HG03103 (cell line): Measurements from ENCODE around the gene CWC27.

Experiments used
- ATAC-seq: cut with Tn5 transposase; IDR thresholded peaks from one replicate; pipeline ENCODE4 v1.9.1; 2021; ENCODE audit warnings: low read depth; ENCODE audit not compliant: unreplicated experiment

CWC27 gene

DNA sequence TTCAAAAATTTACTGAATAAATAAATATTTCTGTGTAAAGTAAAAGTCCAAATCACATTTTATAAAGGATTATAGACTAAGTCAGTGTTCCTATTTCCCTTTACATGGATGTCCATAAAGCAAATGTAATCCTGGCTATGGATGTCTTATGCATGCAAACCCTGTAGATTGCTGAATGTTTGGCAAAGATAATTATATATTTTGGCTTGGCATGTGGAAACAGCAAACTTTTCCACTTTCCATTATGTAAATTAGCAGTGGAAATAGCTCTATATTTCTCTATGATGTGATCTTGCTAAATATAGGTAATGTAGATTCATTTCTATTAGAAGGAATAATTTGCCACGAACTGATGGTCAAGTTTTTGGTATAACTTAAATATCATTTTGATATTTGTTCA lies 66.5 kb downstream of the CWC27 start:
- no peak for ATAC-seq

DNA sequence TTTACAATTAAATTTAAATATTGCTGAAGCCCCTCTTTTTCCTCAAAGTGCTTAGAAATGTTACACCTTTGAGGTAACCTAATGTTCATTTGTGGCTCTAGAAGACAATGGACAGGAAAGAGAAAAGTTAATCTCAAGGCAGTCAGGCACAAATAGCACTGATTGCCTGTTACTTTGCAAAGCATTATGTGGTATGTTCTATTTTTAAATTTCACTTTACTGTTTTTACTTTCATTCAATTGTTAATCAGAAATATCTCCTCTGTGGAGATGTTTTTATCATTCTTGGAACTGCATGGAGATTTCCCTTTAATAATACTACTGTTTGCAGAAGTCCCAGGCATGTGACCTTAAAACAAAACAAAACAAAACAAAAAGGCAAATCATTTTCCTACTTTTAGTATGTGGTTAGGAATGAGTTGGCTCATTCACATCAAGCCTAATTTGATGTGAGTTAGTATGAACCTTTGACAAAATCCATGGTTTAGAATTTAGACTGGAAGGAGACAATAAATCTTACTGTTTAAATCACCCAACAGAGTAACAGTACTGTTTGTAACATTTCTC lies 67.5 kb downstream of the CWC27 start:
- ATAC-seq = no peak

DNA sequence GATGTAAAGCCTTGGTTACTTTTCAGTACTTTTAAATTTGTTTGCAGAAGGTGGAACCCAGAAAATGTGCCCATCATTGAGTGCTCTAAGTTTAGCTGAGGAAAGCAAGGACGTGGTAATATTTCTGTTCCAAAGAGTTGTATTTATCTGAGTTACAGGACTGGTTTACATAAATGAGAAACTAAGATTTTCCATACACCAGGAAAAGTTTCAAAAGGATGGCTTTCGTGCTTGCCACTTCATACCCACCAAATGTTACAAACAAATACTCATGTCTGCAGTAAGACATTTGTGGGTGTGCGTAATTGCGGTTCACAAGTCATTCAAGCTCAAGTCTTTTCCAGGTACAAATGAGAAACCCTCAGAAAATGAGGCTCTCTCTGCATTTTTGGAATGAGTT lies 68.1 kb downstream of the CWC27 start:
- ATAC-seq = no peak

DNA sequence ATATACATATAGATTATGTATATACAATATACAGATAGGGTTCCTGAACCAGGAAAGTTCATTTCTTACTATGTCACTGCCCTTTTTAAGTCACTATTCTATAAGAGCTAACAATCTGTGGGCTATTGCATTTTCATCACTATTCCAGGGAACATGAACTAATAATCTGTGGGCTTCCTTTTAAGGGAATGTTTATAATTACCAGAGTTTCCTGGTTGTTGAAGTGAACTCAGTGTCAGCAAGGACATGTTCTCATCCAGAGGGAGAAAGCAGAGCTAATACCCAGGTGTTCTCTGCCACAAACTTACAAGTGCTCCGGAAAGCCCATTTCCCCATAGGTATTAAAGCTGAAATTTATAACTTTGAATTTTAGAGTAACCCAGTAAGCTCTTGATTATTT lies 69.6 kb downstream of the CWC27 start:
- ATAC-seq = no peak

DNA sequence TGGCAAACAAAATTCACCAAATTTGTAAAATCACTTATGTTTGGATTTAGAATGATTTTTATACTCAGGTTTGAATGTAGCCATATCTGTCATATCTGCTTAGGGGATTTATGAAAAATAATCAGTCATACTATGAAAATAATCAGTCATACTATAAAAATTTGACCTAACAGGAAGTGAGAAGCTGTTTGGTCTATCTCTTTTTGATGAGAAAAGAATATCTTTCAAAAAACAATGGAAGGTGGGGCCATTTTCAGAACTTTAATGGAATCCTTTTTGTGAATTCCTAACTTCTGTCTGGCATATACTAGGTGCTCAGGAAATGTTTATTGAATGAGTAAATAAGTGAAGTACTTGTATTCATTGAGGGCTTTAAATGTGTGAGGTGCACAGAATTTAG lies 70.1 kb downstream of the CWC27 start:
- ATAC-seq = no peak

DNA sequence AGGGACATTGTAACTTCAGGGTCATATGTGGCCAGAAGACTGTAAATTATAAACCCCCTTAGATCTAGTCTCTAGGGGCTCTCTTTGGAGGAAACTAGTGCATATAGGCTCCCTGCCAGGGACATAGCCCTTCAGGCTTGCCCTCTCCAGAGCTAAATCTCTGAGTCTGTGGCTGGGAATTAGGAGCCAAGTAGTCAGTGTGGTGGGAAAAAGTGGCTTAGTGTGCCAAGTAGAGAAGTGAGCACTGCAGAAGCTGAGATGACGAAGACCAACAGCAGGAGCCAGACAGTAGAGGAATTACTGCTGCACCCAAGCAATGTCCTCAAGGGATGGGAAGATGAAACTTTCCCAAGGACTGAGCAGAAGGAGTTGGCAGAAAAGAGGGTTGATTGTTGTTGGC lies 71.2 kb downstream of the CWC27 start:
- no peak for ATAC-seq

DNA sequence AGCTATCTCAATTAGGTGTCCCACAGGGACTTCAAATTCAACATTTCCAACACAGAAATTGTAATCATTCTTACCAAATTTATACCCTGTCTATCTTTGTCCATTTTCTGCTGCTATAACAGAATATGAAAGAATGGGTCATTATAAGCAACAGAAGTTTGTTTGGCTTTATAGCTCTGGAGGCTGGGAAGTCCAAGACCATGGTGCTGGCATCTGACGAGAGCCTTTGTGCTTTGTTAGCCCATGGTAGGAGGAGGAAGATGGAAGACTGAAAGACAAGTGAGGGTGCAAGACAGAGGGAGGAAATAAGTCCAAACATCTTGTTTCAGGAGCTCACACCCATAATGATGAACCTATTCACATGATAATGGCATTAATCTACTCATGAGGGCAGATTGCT lies 72.2 kb downstream of the CWC27 start:
- no peak for ATAC-seq

DNA sequence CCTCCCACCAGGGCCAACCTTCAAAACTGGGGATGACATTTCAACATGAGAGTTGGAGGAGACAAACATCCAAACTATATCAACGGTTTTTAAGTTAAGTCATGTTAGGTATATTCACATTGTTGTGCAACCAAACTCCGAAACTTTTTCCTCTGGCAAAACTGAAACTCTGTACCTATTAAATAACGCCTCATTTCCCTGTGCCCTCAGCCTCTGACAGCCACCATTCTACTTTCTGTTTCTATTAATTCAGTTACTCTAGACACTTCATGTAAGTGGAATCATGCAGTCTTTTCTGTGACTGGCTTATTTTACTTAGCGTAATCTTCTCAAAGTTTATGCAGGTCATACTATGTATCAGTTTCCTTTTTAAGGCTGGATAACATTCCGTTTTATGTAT lies 85.0 kb downstream of the CWC27 start:
- ATAC-seq = no peak

DNA sequence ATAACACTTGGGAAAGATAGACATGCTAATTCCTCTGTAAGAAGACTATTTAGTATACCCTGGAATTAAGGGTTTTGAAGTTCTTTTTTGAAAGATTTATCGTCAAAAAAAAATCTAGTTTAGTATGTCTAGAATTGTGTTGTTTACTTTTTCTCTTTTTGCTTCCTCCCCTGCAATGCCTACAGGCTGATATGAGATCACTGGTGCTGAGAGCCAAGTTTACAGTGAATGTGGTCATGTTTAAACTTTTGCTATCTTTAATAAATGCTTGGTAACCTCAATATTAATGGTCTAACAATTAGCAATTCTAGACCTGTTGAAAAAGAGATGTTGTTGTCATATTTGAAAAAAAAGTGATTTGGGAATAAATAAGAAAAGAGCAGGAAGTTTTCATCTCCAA lies 86.1 kb downstream of the CWC27 start:
- ATAC-seq = no peak

DNA sequence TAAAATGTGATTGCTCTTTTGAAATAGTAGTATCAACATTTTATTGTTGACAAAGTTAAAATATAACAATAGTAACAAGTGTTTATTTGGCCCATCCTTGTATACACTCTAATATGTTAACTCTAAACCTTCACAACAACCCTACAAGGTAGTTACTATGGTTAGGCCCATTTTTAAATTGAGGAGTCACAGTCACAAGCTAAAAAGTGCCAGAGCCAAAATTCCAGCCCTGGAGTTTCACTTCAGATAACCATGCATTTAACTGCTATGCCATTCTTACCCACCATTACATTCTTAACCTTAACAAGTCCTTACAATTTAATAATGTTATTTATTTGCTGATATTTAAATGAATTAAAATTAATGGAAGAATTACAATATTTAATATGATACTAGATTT lies 91.2 kb downstream of the CWC27 start:
- ATAC-seq = no peak

DNA sequence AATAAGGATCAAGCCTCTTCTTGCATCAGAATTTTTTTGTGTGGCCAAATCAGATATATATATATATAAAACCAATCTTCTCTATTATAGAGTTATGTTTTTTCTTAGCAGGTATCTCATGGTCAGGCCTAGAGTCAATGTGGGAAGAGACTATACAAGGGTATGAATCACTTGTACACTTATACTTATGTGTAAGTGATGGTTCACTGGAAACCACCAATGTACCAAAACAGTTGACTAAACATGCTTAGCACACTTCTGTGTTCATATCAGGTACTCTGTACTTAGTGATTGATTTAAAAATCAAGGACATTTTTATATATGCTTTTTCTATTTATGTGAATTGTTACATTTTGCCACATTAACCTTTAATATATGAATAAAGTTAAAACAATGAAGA lies 92.6 kb downstream of the CWC27 start:
- no peak for ATAC-seq

DNA sequence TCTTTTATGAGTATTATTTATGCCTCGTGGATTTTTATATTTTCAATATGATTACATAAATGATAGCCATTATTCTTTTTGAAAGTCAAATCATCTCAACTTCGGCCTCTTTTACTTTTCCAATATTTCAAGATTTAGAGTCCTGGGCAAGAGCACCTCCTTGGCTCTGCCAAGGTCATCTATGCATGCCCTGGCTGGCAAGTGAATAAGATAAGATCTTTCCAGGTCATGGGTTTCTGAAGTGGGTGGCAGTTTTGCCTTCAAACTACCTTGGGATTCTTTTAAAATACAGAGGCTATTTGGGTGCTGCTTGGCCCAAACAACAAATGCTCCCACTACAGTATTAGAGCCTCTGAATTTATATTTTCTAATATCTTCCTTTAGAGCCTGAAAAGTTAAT lies 95.4 kb downstream of the CWC27 start:
- no peak for ATAC-seq

DNA sequence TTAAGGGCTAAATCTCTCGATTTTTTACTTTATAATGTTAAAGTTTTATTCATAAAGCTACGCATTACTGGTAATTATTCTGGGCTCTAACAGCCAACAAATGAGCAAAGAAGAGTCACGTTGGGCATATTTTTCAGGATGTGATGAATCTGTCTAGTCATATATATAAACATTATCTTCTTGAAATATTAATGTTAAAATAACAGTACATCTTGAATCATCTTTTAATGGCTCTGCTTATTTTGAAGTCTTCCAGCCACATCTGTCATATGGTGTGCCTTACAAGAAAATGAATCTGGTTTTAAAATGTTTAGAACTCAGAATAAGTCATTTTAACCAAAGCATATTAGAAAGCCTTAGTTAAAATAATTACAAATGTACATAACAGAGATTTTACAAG lies 96.9 kb downstream of the CWC27 start:
- no peak for ATAC-seq

DNA sequence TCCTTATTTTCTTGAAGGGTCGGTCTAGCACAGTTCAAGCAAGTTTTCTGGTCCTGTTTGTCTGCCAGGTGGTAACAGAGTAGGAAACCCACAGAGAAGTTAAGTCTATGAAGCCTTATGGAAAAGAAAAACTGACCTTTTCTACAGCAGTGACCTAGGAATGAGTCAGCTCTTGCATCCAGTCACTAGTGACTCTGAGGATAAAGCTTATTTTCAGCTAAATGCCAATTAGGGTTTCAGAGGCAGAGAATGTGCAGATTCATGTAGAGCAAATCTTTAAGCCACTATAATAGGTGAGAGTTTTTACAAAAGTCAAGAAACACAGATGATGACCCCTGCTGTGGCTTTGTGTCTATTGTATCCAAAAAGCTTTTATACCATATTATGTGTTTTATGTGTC lies 100.7 kb downstream of the CWC27 start:
- no peak for ATAC-seq

DNA sequence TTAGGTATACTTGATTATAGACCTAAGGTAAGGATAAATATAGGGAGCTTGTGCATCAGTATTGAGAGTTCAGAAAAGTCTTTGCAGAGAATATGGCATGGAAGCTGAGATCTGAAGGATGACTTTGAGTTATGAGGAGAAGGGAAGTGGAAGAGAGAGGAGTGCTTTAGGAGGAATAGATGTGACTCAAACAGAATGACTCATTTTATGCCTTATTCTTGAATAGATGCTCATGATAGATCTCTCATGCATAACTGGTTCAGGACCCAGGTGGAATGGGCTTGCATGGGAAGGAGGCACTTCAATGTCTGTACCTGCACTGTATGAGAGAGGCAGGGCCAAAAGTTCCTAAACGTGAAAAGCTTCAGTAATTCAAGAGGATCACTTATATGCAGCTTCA lies 103.3 kb downstream of the CWC27 start:
- no peak for ATAC-seq

DNA sequence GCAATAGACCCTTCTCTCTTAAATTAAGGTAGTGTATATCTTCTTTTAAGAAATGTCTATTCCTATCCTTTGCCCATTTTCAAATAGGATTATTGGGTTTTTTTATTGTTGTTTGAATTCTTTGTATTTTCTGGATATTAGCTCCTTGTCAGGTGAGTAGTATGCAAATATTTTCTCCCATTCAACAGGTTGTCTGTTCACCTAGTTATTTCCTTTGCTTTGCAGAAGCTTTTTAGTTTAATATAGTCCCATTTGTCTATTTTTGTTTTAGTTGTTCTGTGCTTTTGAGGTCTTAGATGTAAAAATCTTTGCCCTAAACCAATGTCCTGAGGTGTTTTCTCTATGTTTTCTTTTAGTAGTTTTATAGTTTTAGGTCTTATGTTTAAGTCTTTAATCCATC lies 104.7 kb downstream of the CWC27 start:
- no peak for ATAC-seq

DNA sequence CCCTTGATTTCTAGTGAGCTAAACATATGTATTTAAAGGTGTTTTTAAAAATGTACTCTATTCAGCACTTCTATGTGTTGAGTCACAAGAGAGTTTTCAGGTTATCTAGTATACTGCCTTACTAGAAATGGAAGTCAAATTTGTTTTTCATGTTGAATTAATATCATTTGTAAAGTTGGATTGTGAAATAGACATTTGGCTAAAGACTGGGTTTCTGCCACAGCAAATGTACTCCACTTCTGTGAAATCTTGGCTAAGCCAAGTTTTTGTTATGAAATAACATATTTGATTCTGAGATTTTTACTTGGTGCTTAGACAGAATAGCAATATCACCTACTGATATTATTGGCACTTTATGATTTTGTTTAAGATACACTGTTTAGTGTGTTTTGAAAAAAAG lies 106.0 kb downstream of the CWC27 start:
- no peak for ATAC-seq

DNA sequence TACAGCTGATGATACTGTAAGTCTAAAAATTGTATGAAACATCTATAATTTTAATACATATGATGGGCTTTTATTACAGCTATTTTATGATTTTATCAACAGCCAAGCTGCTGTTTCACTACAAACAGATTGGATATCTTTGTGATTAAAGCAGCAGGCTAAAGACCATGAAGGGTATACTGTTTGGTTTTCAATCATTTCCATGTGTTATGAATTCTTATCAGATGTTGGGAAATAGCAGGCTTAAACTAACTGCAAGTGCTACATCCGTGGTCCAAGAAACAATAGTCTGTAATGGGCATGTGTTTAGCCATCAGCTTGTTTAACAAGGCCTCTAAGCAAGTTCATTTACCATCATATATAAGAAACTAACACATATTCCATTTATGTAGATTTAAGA lies 107.5 kb downstream of the CWC27 start:
- ATAC-seq = no peak

DNA sequence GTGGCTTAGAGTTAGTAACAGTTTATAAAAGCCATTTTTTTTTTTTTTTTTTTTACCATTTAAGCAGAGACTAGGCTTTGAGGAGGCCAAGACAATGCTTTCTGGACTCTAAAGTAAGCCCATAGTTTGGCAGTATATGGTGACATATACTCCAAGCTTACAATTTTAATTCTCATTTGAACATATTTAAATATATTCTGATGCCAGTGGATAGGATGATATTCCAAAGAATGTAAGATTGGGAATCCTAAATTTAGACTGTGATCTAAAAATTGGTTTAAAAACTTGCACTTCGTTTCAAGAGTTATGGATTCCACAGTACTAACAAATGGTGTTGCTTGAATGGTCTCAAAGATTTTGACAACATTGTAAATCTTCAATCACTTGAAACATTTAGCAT lies 112.1 kb downstream of the CWC27 start:
- ATAC-seq = no peak

DNA sequence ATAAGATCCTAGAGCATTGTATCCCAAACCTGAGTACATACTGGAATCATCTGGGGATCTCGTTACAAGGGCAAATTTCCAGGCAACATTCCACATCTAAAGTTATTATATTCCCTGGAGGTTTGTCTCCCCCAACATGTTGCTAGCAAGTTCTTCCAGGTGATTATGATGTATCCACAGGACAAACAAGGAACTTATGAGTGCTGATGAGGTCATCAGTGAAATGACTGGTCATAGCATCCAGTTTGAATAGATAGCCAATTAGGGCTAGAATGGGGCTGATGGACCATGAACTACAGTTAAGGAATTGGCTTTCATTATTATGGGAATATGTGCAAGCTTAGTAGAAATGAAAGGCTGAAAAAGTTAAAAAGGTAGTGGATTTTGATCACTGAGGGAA lies 115.2 kb downstream of the CWC27 start:
- ATAC-seq = no peak

DNA sequence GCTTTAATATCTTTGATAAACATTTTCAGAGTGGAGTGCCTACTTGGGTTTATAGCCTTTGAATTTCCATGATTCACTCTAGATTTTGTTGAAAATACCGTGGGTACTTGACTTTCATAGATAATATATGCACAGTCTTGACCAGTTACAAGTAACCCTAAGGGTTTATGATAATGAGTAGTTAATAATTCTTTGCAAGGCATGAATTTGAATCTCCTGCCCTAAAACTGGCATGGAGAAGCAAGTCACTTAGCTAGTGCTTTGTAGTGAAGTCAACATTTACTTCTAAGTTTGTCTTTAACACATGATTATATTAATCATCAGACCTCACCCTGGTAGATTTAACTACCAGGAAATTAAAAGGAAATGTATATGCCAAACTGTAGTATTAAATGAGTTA lies 115.8 kb downstream of the CWC27 start:
- ATAC-seq = no peak

DNA sequence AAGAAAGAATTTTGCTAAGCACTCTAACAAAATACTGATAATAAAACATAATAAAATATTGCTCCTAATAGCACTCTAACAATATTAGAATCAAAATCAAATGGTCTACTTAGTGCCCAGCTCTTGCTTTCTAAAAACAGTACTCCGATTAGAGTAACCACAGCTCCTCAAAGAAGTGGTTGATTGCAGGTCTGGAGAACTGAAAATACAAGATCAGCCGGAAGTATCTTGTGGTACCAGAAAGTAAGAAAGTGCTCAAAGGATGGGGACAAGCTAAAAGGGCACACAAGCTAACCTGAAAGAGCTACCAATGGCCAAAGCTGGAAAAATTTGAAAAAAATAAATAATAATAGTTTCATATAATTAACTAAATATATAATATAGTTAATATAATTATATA lies 119.2 kb downstream of the CWC27 start:
- ATAC-seq = no peak

DNA sequence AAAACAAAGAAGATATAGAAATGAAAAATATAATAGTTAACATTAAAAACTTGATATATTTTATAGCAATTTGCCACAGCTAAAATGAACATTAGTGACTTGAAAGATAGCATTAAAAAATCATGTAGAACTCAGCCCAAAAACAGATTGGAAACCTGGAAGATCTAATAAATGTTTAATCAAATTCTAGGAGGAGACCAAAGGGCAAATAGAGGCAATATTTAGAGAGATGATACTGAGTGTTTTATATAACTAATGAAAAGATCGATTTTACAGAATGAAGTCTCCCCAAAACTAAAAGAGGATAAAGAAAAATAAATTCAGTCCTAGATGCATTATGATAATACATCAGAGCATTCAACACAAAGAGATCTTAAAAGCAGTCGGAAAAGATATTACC lies 127.0 kb downstream of the CWC27 start:
- ATAC-seq = no peak

DNA sequence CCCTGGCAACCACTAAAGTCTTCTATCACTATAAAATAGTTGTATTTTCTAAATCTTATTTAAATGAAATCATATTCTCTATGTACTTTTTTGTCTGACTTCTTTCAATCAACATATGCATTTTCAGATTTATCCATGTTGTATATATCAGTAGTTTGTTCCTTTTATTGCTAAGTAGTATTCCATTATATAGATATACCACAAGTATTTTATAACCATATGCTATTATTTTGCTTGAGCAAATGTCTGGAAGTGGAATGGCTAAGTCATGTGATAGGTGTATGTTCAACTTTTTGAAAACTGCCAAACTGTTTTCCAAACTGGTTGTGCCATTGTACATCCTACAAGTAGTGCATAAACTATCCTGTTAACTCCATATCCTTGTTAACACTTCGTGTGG lies 131.1 kb downstream of the CWC27 start:
- no peak for ATAC-seq
